SK-N-SH (cell line): ENCODE measurements around the gene CMC1. TPM values are rescaled to one million over a fixed set of nuclear protein-coding genes. Genes with fewer than 3 reads are reported as not detected.

ENCODE experiments used
- CTCF ChIA-PET: fragments of 300-600, 350-600 bp; formaldehyde crosslinking; extraction: SDS; loops from one replicate; lab custom pipeline; 2021; lab: Yijun Ruan, JAX
- POLR2A ChIA-PET: fragments of 350-600 bp; sonication (Branson Sonifier 250); formaldehyde crosslinking; extraction: SDS; loops from one replicate; lab custom pipeline; 2020; ENCODE audit warnings: antibody characterized with exemption, inconsistent platforms; lab: Yijun Ruan, JAX
- DNase-seq: peaks from one replicate; pipeline ENCODE4 v3.0.0; 2012
- H2AFZ ChIP-seq: fragments of 200-600 bp; sonication (generic); 2 replicates; pipeline ENCODE4 v1.8.1; 2016; ENCODE audit warnings: antibody characterized with exemption, mild to moderate bottlenecking, low read depth
- H3F3A ChIP-seq: fragments of 200-600 bp; sonication (generic); replicated peaks from 2 replicates; pipeline ENCODE3; 2016; ENCODE audit warnings: antibody characterized with exemption, mild to moderate bottlenecking; ENCODE audit not compliant: insufficient read depth
- H3K27ac ChIP-seq, 2 experiments: fragments of 200-500 bp in 1 of 2; fragments of 200-600 bp in 1 of 2; sonication (Bioruptor generic) in 1 of 2; sonication (generic), shearing (Covaris generic) in 1 of 2; 2 replicates each; pipeline versions ENCODE4 v1.5.1 to v1.6.1; 2014 to 2016; ENCODE audit warnings: low read depth in 2 of 2, inconsistent platforms in 1 of 2, low read length in 1 of 2, mild to moderate bottlenecking in 1 of 2, mixed read lengths in 1 of 2
- H3K27me3 ChIP-seq: fragments of 200-600 bp; sonication (generic), shearing (Covaris generic); 2 replicates; pipeline ENCODE4 v1.6.1; 2016; ENCODE audit warnings: mixed run types; ENCODE audit not compliant: insufficient read depth
- H3K36me3 ChIP-seq, 2 experiments: fragments of 200-500 bp in 1 of 2; fragments of 200-600 bp in 1 of 2; sonication (Bioruptor generic) in 1 of 2; sonication (generic) in 1 of 2; replicated peaks in 1 of 2; 2 replicates each; pipeline versions ENCODE3 to v1.5.1; 2014 to 2016; ENCODE audit warnings: low read length in 1 of 2, mild to moderate bottlenecking in 1 of 2; ENCODE audit not compliant: insufficient read depth in 2 of 2, control insufficient read depth in 1 of 2
- H3K4me1 ChIP-seq, 2 experiments: fragments of 200-500 bp in 1 of 2; fragments of 200-600 bp in 1 of 2; sonication (Bioruptor generic) in 1 of 2; sonication (generic), shearing (Covaris generic) in 1 of 2; 2 replicates each; pipeline versions ENCODE4 v1.5.1 to v1.6.1; 2014 to 2016; ENCODE audit warnings: low read depth in 1 of 2, low read length in 1 of 2, mixed run types in 1 of 2; ENCODE audit not compliant: insufficient read depth in 2 of 2, control insufficient read depth in 1 of 2
- H3K4me2 ChIP-seq: fragments of 200-600 bp; sonication (generic), shearing (Covaris generic); 2 replicates; pipeline ENCODE4 v1.6.1; 2017; ENCODE audit warnings: mixed run types
- H3K4me3 ChIP-seq, 2 experiments: fragments of 200-500 bp in 1 of 2; fragments of 200-600 bp in 1 of 2; sonication (Bioruptor generic) in 1 of 2; sonication (generic), shearing (Covaris generic) in 1 of 2; 2 replicates each; pipeline versions ENCODE4 v1.5.1 to v1.8.1; 2014 to 2016; ENCODE audit warnings: low read depth in 2 of 2, inconsistent platforms in 1 of 2, low read length in 1 of 2, mild to moderate bottlenecking in 1 of 2, mixed read lengths in 1 of 2, moderate library complexity in 1 of 2
- H3K79me2 ChIP-seq: fragments of 200-600 bp; sonication (generic); 2 replicates; pipeline ENCODE4 v1.8.1; 2017; ENCODE audit warnings: mild to moderate bottlenecking; ENCODE audit not compliant: insufficient read depth
- H3K9ac ChIP-seq: fragments of 200-600 bp; sonication (generic); 2 replicates; pipeline ENCODE4 v1.6.1; 2017; ENCODE audit warnings: mixed run types
- H3K9me2 ChIP-seq: fragments of 200-600 bp; sonication (generic); 2 replicates; pipeline ENCODE4 v1.6.1; 2017; ENCODE audit warnings: mixed run types
- H3K9me3 ChIP-seq: fragments of 200-600 bp; sonication (generic); 2 replicates; pipeline ENCODE4 v1.6.1; 2017; ENCODE audit warnings: mixed run types, mild to moderate bottlenecking, moderate library complexity
- H4K20me1 ChIP-seq: fragments of 200-600 bp; sonication (generic); 2 replicates; pipeline ENCODE4 v1.6.1; 2017; ENCODE audit warnings: mild to moderate bottlenecking, mixed run types; ENCODE audit not compliant: insufficient read depth
- CHD2 ChIP-seq: fragments of 150-350 bp; IDR thresholded peaks from 2 replicates; pipeline ENCODE4 v1.6.1; 2018; ENCODE audit warnings: low read length; ENCODE audit not compliant: partially characterized antibody
- CTCF ChIP-seq: fragments of 200-600 bp; sonication (generic); IDR thresholded peaks from 2 replicates; pipeline ENCODE4 v1.6.1; 2017; ENCODE audit warnings: antibody characterized with exemption, mild to moderate bottlenecking, moderate library complexity
- EP300 ChIP-seq, 2 experiments: IDR thresholded peaks; 2 replicates each; pipeline versions ENCODE4 v1.4.0 to v1.6.1; 2012; ENCODE audit warnings: borderline replicate concordance in 1 of 2, low read depth in 1 of 2, low read length in 1 of 2
- FOSL2 ChIP-seq: IDR thresholded peaks from 2 replicates; pipeline ENCODE4 v1.4.0; 2012; ENCODE audit warnings: low read depth, mild to moderate bottlenecking, moderate library complexity, borderline replicate concordance
- GABPA ChIP-seq: IDR thresholded peaks from 2 replicates; pipeline ENCODE4 v1.4.0; 2012; ENCODE audit warnings: low read depth, mild to moderate bottlenecking
- IRF3 ChIP-seq: fragments of 150-350 bp; IDR thresholded peaks from 2 replicates; pipeline ENCODE4 v1.6.1; 2016; ENCODE audit warnings: mild to moderate bottlenecking, low read depth, low read length
- MAX ChIP-seq: IDR thresholded peaks from 2 replicates; pipeline ENCODE4 v1.4.0; 2012; ENCODE audit warnings: low read depth
- MXI1 ChIP-seq: IDR thresholded peaks from 2 replicates; pipeline ENCODE4 v1.6.1; 2012; ENCODE audit warnings: mild to moderate bottlenecking, low read depth, low read length, improper control_type of control experiment
- PBX3 ChIP-seq: IDR thresholded peaks from 2 replicates; pipeline ENCODE4; 2012
- POLR2AphosphoS5 ChIP-seq: IDR thresholded peaks from 2 replicates; pipeline ENCODE4 v1.6.1; 2012; ENCODE audit warnings: low read depth, low read length
- RAD21 ChIP-seq: IDR thresholded peaks from 2 replicates; pipeline ENCODE4 v1.6.1; 2012; ENCODE audit warnings: mild to moderate bottlenecking, low read length
- RCOR1 ChIP-seq: fragments of 150-350 bp; IDR thresholded peaks from 2 replicates; pipeline ENCODE4 v1.6.1; 2017; ENCODE audit warnings: antibody characterized with exemption, low read length
- SIN3A ChIP-seq: IDR thresholded peaks from 2 replicates; pipeline ENCODE4 v1.6.1; 2012; ENCODE audit warnings: low read depth, mild to moderate bottlenecking, low read length, moderate library complexity, borderline replicate concordance
- SMC3 ChIP-seq: IDR thresholded peaks from 2 replicates; pipeline ENCODE4 v1.6.1; 2012; ENCODE audit warnings: low read depth, low read length, improper control_type of control experiment
- TEAD4 ChIP-seq: IDR thresholded peaks from 2 replicates; pipeline ENCODE4 v1.4.0; 2012; ENCODE audit warnings: mild to moderate bottlenecking, borderline replicate concordance; ENCODE audit not compliant: insufficient read depth
- YY1 ChIP-seq: IDR thresholded peaks from 2 replicates; pipeline ENCODE4 v1.4.0; 2012; ENCODE audit warnings: low read depth, mild to moderate bottlenecking
- WGBS: methylation state at CpG from one replicate; pipeline ENCODE4 v1.1.6; 2017; ENCODE audit warnings: low lambda C conversion rate; 5-methylcytosine and 5-hydroxymethylcytosine counted together
- polyA plus RNA-seq, 3 experiments: library from polyadenylated mRNA; depleted of rRNA; stranded (reverse); fragments of >200 nt; gene quantifications; 2 replicates each; pipeline ENCODE4 v1.2.3, GENCODE V29; 2012

Gene CMC1
- polyA plus RNA-seq, 1 of the 3 experiments (the other 2 are of a cell fraction) = 24.1 TPM

GRCh38 chr3:28280781-28281180, 39.4 kb downstream of the CMC1 start:
- Histone ChIP-seq H3K9me3 (no peaks in the 10 kb centered on the region), H3K4me2 (no peak overlapping the region), H3K9ac (no peak overlapping the region), H3K4me1 (peaks cover 0 to 3% of the 10 kb centered on the region in 2 experiments; a peak in 1 of 4 replicates), H3K27me3 (no peaks in the 10 kb centered on the region), H3K36me3 (peaks cover 4 to 8% of the 10 kb centered on the region in 2 experiments), H3K9me2 (no peaks in the 10 kb centered on the region), H4K20me1 (no peaks in the 10 kb centered on the region), H3K4me3 (no peak overlapping the region), H3K79me2 (no peaks in the 10 kb centered on the region), H2AFZ (no peak overlapping the region), H3F3A (peaks cover 6% of the 10 kb centered on the region), H3K27ac (no peak overlapping the region)
- 89% methylated on average over 3 of the region's 3 CpGs for WGBS
- CTCF ChIA-PET = interaction anchor here (0.8 kb wide), 1 partner anchor 11 kb away, joined by 3 read pairs; no protein-coding TSS in a partner anchor
- no peak for DNase-seq
- TF ChIP-seq SMC3 (no peak), TEAD4 (no peak), GABPA (no peak), FOSL2 (no peak), RCOR1 (no peak), SIN3A (no peak), PBX3 (no peak), MXI1 (no peak), MAX (no peak), EP300 (IDR thresholded peaks at IDR 0.05; ENCODE audit: borderline replicate concordance in 1 of 2, low read depth in 1 of 2, low read length in 1 of 2) (no peak)
- POLR2A ChIA-PET = no interaction called here

- POLR2A ChIA-PET = no interaction called here
- Histone ChIP-seq H3K9ac (no peak overlapping the region), H4K20me1 (no peaks in the 10 kb centered on the region), H3K9me3 (no peaks in the 10 kb centered on the region), H3K27me3 (no peaks in the 10 kb centered on the region), H3K4me3 (no peak overlapping the region), H3K79me2 (no peaks in the 10 kb centered on the region), H3K9me2 (no peaks in the 10 kb centered on the region), H3K4me1 (no peaks in the 10 kb centered on the region; a peak in 1 of 4 replicates), H3K4me2 (no peak overlapping the region), H3K27ac (no peak overlapping the region), H2AFZ (no peak overlapping the region), H3K36me3 (peaks cover 8% of the 10 kb centered on the region in 2 experiments), H3F3A (no peaks in the 10 kb centered on the region)
- TF ChIP-seq CTCF (peak; percentile 65), RAD21 (peak; percentile 72), YY1 (no peak), POLR2AphosphoS5 (no peak), SMC3 (peak; percentile 38; the same call in 1 of the 2 replicates), EP300 (IDR thresholded peaks at IDR 0.05; ENCODE audit: borderline replicate concordance in 1 of 2, low read depth in 1 of 2, low read length in 1 of 2) (no peak), CHD2 (peak; percentile 51), IRF3 (no peak)
- peak; percentile 26 for DNase-seq
- CTCF ChIA-PET = interaction anchor here (1.0 to 4.2 kb wide), 12 partner anchors 8 to 574 kb away, joined by 3 to 30 read pairs (median 4); partner anchors contain the start of genes CMC1 and EOMES
These were observed 45.2 kb downstream of the CMC1 start for GRCh38 chr3:28286595-28286994.
